PC-3 (cell line): ENCODE results near the gene IL13. TPM values are rescaled to one million over a fixed set of nuclear protein-coding genes. Genes with fewer than 3 reads are reported as not detected.
A peak's percentile ranks its signal among the peaks of the same experiment; 100 is the strongest.

Experiments
- ATAC-seq: fragments of 200-7000 bp; cut with Tn5 transposase; 2 replicates; pipeline ENCODE4 v1.9.1; 2020; ENCODE audit warnings: mild to moderate bottlenecking, moderate library complexity
- BruUV-seq: library from RNA; stranded (reverse); fragments of 400-500 nt; replicated peaks from 2 replicates; lab custom pipeline; 2021; lab: Mats Ljungman, UMichigan
- CTCF ChIA-PET: fragments of 300-600 bp; sonication (Branson Sonifier 250); formaldehyde crosslinking; loops from one replicate; lab custom pipeline; 2022; ENCODE audit warnings: antibody characterized with exemption; lab: Charles Lee
- POLR2A ChIA-PET: fragments of 300-600 bp; sonication (Branson Sonifier 250); formaldehyde crosslinking; loops from one replicate; lab custom pipeline; 2022; ENCODE audit warnings: antibody characterized with exemption; ENCODE audit not compliant: unreplicated experiment; lab: Charles Lee
- DNase-seq: peaks from one replicate; pipeline ENCODE4 v3.0.0-alpha.2; 2015
- H2AFZ ChIP-seq: fragments of 300-600 bp; sonication (generic); 2 replicates; pipeline ENCODE4 v1.6.0; 2016; ENCODE audit warnings: antibody characterized with exemption, low read length
- H3F3A ChIP-seq: fragments of 300-600 bp; sonication (generic); one replicate; pipeline ENCODE4 v1.6.0; 2017; ENCODE audit warnings: antibody characterized with exemption, low read length, control low read depth, mild to moderate bottlenecking; ENCODE audit not compliant: unreplicated experiment
- H3K27ac ChIP-seq: fragments of 300-600 bp; sonication (generic); 2 replicates; pipeline ENCODE4 v1.5.1; 2016; ENCODE audit warnings: mild to moderate bottlenecking, low read length
- H3K27me3 ChIP-seq: fragments of 300-600 bp; sonication (generic); 2 replicates; pipeline ENCODE4 v1.6.1; 2016; ENCODE audit warnings: low read length, mixed read lengths
- H3K36me3 ChIP-seq: fragments of 300-600 bp; sonication (generic); 2 replicates; pipeline ENCODE4 v1.6.1; 2016; ENCODE audit warnings: low read depth, mixed run types, low read length, mixed read lengths
- H3K4me1 ChIP-seq: fragments of 300-600 bp; sonication (generic); 2 replicates; pipeline ENCODE4 v1.5.1; 2016; ENCODE audit warnings: low read length; ENCODE audit not compliant: insufficient read depth
- H3K4me2 ChIP-seq: fragments of 300-600 bp; sonication (generic); 2 replicates; pipeline ENCODE4 v1.6.0; 2016; ENCODE audit warnings: low read length
- H3K4me3 ChIP-seq: fragments of 300-600 bp; sonication (generic); 2 replicates; pipeline ENCODE4 v1.5.1; 2016; ENCODE audit warnings: mild to moderate bottlenecking, low read length, mixed read lengths
- H3K79me2 ChIP-seq: fragments of 300-600 bp; sonication (generic); 2 replicates; pipeline ENCODE4 v1.6.1; 2017; ENCODE audit warnings: low read length, mixed read lengths
- H3K9ac ChIP-seq: fragments of 300-600 bp; sonication (generic); 2 replicates; pipeline ENCODE4 v1.6.0; 2016; ENCODE audit warnings: mild to moderate bottlenecking, low read length
- H3K9me2 ChIP-seq: fragments of 300-600 bp; sonication (generic); replicated peaks from 2 replicates; pipeline ENCODE4 v1.6.1; 2016; ENCODE audit warnings: mixed run types, low read length, mixed read lengths
- H3K9me3 ChIP-seq: fragments of 300-600 bp; sonication (generic); 2 replicates; pipeline ENCODE4 v1.6.1; 2016; ENCODE audit warnings: low read length, mixed read lengths
- H4K20me1 ChIP-seq: fragments of 300-600 bp; sonication (generic); 2 replicates; pipeline ENCODE4 v1.6.1; 2016; ENCODE audit warnings: low read length, mixed read lengths
- EZH2 ChIP-seq: fragments of 300-600 bp; sonication (generic); IDR thresholded peaks from one replicate; pipeline ENCODE4 v1.6.1; 2017; ENCODE audit warnings: antibody characterized with exemption, mild to moderate bottlenecking, low read length; ENCODE audit not compliant: unreplicated experiment
- EZH2phosphoT487 ChIP-seq: fragments of 300-600 bp; sonication (generic); IDR thresholded peaks from 2 replicates; pipeline ENCODE4 v1.6.1; 2018; ENCODE audit warnings: mild to moderate bottlenecking, antibody characterized with exemption, low read length, borderline replicate concordance
- intact Hi-C: fragments of 100-400 bp; cut with micrococcal nuclease; formaldehyde crosslinking; loops from 2 replicates; pipeline ENCODE4 v1.9.0; 2023
- total RNA-seq: library from RNA; depleted of rRNA; stranded (reverse); fragments of >200 nt; gene quantifications from 2 replicates; pipeline ENCODE4 v1.2.3, GENCODE V29; 2014
- TF ChIP-seq, protein P1 (sequence below): fragments of 300-600 bp; sonication (generic); conservative IDR thresholded peaks from 2 replicates; pipeline ENCODE4 v1.5.1; 2017; ENCODE audit warnings: antibody characterized with exemption, low read depth, mild to moderate bottlenecking, low read length

The IL13 gene
- total RNA-seq, 1 experiment from 2014 or later, result not detected

DNA sequence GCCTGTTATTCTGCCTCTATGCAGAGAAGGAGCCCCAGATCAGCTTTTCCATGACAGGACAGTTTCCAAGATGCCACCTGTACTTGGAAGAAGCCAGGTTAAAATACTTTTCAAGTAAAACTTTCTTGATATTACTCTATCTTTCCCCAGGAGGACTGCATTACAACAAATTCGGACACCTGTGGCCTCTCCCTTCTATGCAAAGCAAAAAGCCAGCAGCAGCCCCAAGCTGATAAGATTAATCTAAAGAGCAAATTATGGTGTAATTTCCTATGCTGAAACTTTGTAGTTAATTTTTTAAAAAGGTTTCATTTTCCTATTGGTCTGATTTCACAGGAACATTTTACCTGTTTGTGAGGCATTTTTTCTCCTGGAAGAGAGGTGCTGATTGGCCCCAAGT, 15.5 kb downstream of the IL13 start:
- H3K9me2 ChIP-seq, result no peaks in the 10 kb centered on the region
- H3F3A ChIP-seq, result no peaks in the 10 kb centered on the region
- no TSS peak for BruUV-seq
- CTCF ChIA-PET, result no interaction called here
- H4K20me1 ChIP-seq, result no peaks in the 10 kb centered on the region
- no peak overlapping the region for H3K4me2 ChIP-seq
- no peak overlapping the region for H3K4me3 ChIP-seq
- intact Hi-C loops, result no loop called here
- POLR2A ChIA-PET, result no interaction called here
- no peaks in the 10 kb centered on the region for H3K9me3 ChIP-seq
- no peak overlapping the region for H3K27ac ChIP-seq
- H3K79me2 ChIP-seq, result no peaks in the 10 kb centered on the region
- no peak for DNase-seq
- H3K36me3 ChIP-seq, result no peaks in the 10 kb centered on the region
- H3K27me3 ChIP-seq, result no peaks in the 10 kb centered on the region
- TF ChIP-seq, protein P1, sequence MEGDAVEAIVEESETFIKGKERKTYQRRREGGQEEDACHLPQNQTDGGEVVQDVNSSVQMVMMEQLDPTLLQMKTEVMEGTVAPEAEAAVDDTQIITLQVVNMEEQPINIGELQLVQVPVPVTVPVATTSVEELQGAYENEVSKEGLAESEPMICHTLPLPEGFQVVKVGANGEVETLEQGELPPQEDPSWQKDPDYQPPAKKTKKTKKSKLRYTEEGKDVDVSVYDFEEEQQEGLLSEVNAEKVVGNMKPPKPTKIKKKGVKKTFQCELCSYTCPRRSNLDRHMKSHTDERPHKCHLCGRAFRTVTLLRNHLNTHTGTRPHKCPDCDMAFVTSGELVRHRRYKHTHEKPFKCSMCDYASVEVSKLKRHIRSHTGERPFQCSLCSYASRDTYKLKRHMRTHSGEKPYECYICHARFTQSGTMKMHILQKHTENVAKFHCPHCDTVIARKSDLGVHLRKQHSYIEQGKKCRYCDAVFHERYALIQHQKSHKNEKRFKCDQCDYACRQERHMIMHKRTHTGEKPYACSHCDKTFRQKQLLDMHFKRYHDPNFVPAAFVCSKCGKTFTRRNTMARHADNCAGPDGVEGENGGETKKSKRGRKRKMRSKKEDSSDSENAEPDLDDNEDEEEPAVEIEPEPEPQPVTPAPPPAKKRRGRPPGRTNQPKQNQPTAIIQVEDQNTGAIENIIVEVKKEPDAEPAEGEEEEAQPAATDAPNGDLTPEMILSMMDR, result no peak
- TF ChIP-seq EZH2phosphoT487, result no peak
- no peak for TF ChIP-seq EZH2
- H3K9ac ChIP-seq, result no peak overlapping the region
- peaks cover 42% of the 10 kb centered on the region for H3K4me1 ChIP-seq
- no peak overlapping the region for H2AFZ ChIP-seq
- no peak for ATAC-seq

DNA sequence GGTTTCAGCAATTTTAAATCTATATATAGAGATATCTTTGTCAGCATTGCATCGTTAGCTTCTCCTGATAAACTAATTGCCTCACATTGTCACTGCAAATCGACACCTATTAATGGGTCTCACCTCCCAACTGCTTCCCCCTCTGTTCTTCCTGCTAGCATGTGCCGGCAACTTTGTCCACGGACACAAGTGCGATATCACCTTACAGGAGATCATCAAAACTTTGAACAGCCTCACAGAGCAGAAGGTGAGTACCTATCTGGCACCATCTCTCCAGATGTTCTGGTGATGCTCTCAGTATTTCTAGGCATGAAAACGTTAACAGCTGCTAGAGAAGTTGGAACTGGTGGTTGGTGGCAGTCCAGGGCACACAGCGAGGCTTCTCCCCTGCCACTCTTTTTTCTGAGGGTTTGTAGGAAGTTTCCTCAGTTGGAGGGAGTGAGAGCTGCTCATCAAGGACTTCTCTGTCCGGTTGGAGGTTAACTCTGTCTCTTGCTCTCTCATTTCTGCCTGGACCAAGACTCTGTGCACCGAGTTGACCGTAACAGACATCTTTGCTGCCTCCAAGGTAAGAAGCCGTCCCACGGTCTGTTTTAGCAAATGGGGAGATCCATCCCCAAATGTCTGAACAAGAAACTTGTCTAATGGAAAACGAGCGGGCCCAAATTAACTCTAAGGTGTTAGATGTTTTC, 16.1 kb downstream of the IL13 start, which contains the start of gene IL4:
Gene IL4 (plus strand): TSS at position 51 of the 692 bp plus-strand sequence. CDS start 62 bp downstream, at position 113.
- Histone ChIP-seq H3K4me3 (peak within 1 kb of the TSS; percentile 48), H3K4me1 (peaks cover 42% of the 10 kb centered on the region), H4K20me1 (no peaks in the 10 kb centered on the region), H3K9ac (no peak within 1 kb of the TSS), H3K4me2 (peak within 1 kb of the TSS; percentile 75), H3K36me3 (no peaks in the 10 kb centered on the region), H3K27ac (peak within 1 kb of the TSS; percentile 70), H3F3A (no peaks in the 10 kb centered on the region), H3K9me3 (no peaks in the 10 kb centered on the region), H3K9me2 (no peaks in the 10 kb centered on the region), H3K79me2 (no peaks in the 10 kb centered on the region), H2AFZ (peak within 1 kb of the TSS; percentile 62), H3K27me3 (no peaks in the 10 kb centered on the region)
- DNase-seq (no peak), ATAC-seq (no peak)
- no TSS peak for BruUV-seq
- CTCF ChIA-PET, result interaction anchor here (0.5 kb wide), 1 partner anchor 180 kb away, joined by 3 read pairs; no protein-coding TSS in a partner anchor
- POLR2A ChIA-PET, result no interaction called here
- intact Hi-C loops, result no loop called here
- TF ChIP-seq EZH2phosphoT487 (no peak), EZH2 (no peak)
- TF ChIP-seq, protein P1, result no peak
